ENCODE measurements around the gene HOXC12.

Gene HOXC12

GRCh38 chr12:53992377-53992889 lies 37.7 kb downstream of the HOXC12 start:
- H4K20me1 ChIP-seq (ENCODE audit: insufficient read depth), result no peaks in the 10 kb centered on the region
- peaks cover 100% of the 10 kb centered on the region for H3K27me3 ChIP-seq (ENCODE audit: insufficient read depth, low read depth)
- H3K9ac ChIP-seq, result no peak overlapping the region
- peaks cover 50% of the 10 kb centered on the region for H3K4me1 ChIP-seq (ENCODE audit: low read depth, poor library complexity, severe bottlenecking)
- H2AFZ ChIP-seq (ENCODE audit: low read depth), result no peak overlapping the region
- H3K4me3 ChIP-seq (IDR thresholded peaks at IDR 0.05; ENCODE audit: insufficient read depth, low read depth, low read length), result no peak overlapping the region
- H3K36me3 ChIP-seq (ENCODE audit: insufficient read depth), result no peaks in the 10 kb centered on the region
- no peak overlapping the region; the same call in 1 of the 2 replicates for H3K4me2 ChIP-seq
- TF ChIP-seq CTCF (conservative IDR thresholded peaks at IDR 0.05; ENCODE audit: low read depth, low read length), result no peak
- H3K79me2 ChIP-seq (ENCODE audit: insufficient read depth, low read depth), result no peaks in the 10 kb centered on the region
- H3K27ac ChIP-seq, result no peak overlapping the region

GRCh38 chr12:53993162-53994008 lies 38.7 kb downstream of the HOXC12 start:
- no peaks in the 10 kb centered on the region for H3K36me3 ChIP-seq (ENCODE audit: insufficient read depth)
- H2AFZ ChIP-seq (ENCODE audit: low read depth), result no peak overlapping the region
- TF ChIP-seq CTCF (conservative IDR thresholded peaks at IDR 0.05; ENCODE audit: low read depth, low read length), result no peak
- no peak overlapping the region for H3K4me3 ChIP-seq (IDR thresholded peaks at IDR 0.05; ENCODE audit: insufficient read depth, low read depth, low read length)
- H3K79me2 ChIP-seq (ENCODE audit: insufficient read depth, low read depth), result no peaks in the 10 kb centered on the region
- no peak overlapping the region for H3K4me2 ChIP-seq
- peaks cover 50% of the 10 kb centered on the region for H3K4me1 ChIP-seq (ENCODE audit: low read depth, poor library complexity, severe bottlenecking)
- no peaks in the 10 kb centered on the region for H4K20me1 ChIP-seq (ENCODE audit: insufficient read depth)
- H3K9ac ChIP-seq, result no peak overlapping the region
- no peak overlapping the region for H3K27ac ChIP-seq
- H3K27me3 ChIP-seq (ENCODE audit: insufficient read depth, low read depth), result peaks cover 100% of the 10 kb centered on the region

GRCh38 chr12:53994009-53994263 lies 39.2 kb downstream of the HOXC12 start:
- no peak overlapping the region for H3K27ac ChIP-seq
- no peaks in the 10 kb centered on the region for H4K20me1 ChIP-seq (ENCODE audit: insufficient read depth)
- no peaks in the 10 kb centered on the region for H3K36me3 ChIP-seq (ENCODE audit: insufficient read depth)
- H3K27me3 ChIP-seq (ENCODE audit: insufficient read depth, low read depth), result peaks cover 100% of the 10 kb centered on the region
- no peaks in the 10 kb centered on the region for H3K79me2 ChIP-seq (ENCODE audit: insufficient read depth, low read depth)
- H3K4me3 ChIP-seq (IDR thresholded peaks at IDR 0.05; ENCODE audit: insufficient read depth, low read depth, low read length), result no peak overlapping the region
- H3K4me2 ChIP-seq, result no peak overlapping the region
- TF ChIP-seq CTCF (conservative IDR thresholded peaks at IDR 0.05; ENCODE audit: low read depth, low read length), result no peak
- no peak overlapping the region for H3K9ac ChIP-seq
- H2AFZ ChIP-seq (ENCODE audit: low read depth), result no peak overlapping the region
- H3K4me1 ChIP-seq (ENCODE audit: low read depth, poor library complexity, severe bottlenecking), result peaks cover 45% of the 10 kb centered on the region

GRCh38 chr12:53994264-53995001 lies 39.7 kb downstream of the HOXC12 start:
- Histone ChIP-seq H4K20me1 (ENCODE audit: insufficient read depth) (no peaks in the 10 kb centered on the region), H2AFZ (ENCODE audit: low read depth) (no peak overlapping the region), H3K36me3 (ENCODE audit: insufficient read depth) (no peaks in the 10 kb centered on the region), H3K9ac (no peak overlapping the region), H3K27ac (no peak overlapping the region), H3K4me3 (IDR thresholded peaks at IDR 0.05; ENCODE audit: insufficient read depth, low read depth, low read length) (no peak overlapping the region), H3K4me1 (ENCODE audit: low read depth, poor library complexity, severe bottlenecking) (peaks cover 40% of the 10 kb centered on the region), H3K27me3 (ENCODE audit: insufficient read depth, low read depth) (peaks cover 100% of the 10 kb centered on the region), H3K4me2 (no peak overlapping the region; the same call in 1 of the 2 replicates), H3K79me2 (ENCODE audit: insufficient read depth, low read depth) (no peaks in the 10 kb centered on the region)
- TF ChIP-seq CTCF (conservative IDR thresholded peaks at IDR 0.05; ENCODE audit: low read depth, low read length), result no peak
